Pancreas (tissue), 10 donors: ENCODE results near the gene PDCD11. TPM values are rescaled to one million over a fixed set of nuclear protein-coding genes. Genes with fewer than 3 reads are reported as not detected.
"Not testable (repeated sequence)": the region's sequence is repeated elsewhere in the genome, so short reads cannot be mapped to it uniquely, and the experiment has no call there.

ENCODE experiments used
- ATAC-seq, 4 donors: fragments of 200-7000 bp; cut with Tn5 transposase; one replicate each; pipeline versions ENCODE4 v1.8.0 to v1.9.1; 2020; ENCODE audit warnings: mild to moderate bottlenecking in 4 of 4, moderate library complexity in 4 of 4
- DNase-seq, 6 donors: peaks; one replicate each; pipeline ENCODE4 v3.0.0-alpha.2; 2020
- FAIRE-seq: peaks from 2 replicates; lab custom pipeline; 2012; peaks lifted over from hg19 to GRCh38; lab: Jason Lieb, UNC
- H3K27ac ChIP-seq, 4 donors: fragments of 200-600 bp; sonication (generic); 1 replicate in 3 of 4; 2 replicates in 1 of 4; pipeline versions ENCODE4 v1.5.0 to v1.8.0; 2020
- H3K27me3 ChIP-seq, 4 donors: fragments of 200-600 bp; one replicate each; pipeline ENCODE4 v1.8.0; 2021
- H3K36me3 ChIP-seq, 3 donors: fragments of 200-600 bp; sonication (generic) in 1 of 3; one replicate each; pipeline versions ENCODE4 v1.5.0 to v1.8.0; 2020 to 2021
- H3K4me1 ChIP-seq, 3 donors: fragments of 200-600 bp; one replicate each; pipeline ENCODE4 v1.8.0; 2021
- H3K4me3 ChIP-seq, 4 donors: fragments of 200-600 bp; sonication (generic) in 2 of 4; one replicate each; pipeline versions ENCODE4 v1.5.0 to v1.8.0; 2020 to 2021
- H3K9me3 ChIP-seq, 4 donors: fragments of 200-600 bp; one replicate each; pipeline ENCODE4 v1.8.0; 2021
- WGBS, 2 donors: extraction: QIAGEN DNeasy Blood & Tissue Kit; methylation state at CpG; one replicate each; pipeline ENCODE4 v1.1.7; 2013; 5-methylcytosine and 5-hydroxymethylcytosine counted together
- intact Hi-C, 3 donors: fragments of 100-400 bp; cut with DNase I; formaldehyde crosslinking; loops; one replicate each; pipeline versions ENCODE4 v1.11.1 to v1.14.2; 2022
- polyA plus RNA-seq, 2 donors: library from polyadenylated mRNA; stranded (reverse); fragments of 200-250 nt; gene quantifications; one replicate each; pipeline ENCODE4 v1.2.3, GENCODE V29; 2013
- total RNA-seq, 6 donors: library from RNA; stranded (reverse); fragmentation: NEBNext Ultra II Directional in 4 of 6; extraction: Animal tissue kit (Norgen Biotek cat#: 25700) in 4 of 6; gene quantifications; one replicate each; pipeline versions ENCODE4 v1.2.1 to v1.2.4, GENCODE V29; 2021 to 2023
- TF ChIP-seq, protein P1 (sequence below), 4 donors: fragments of 200-600 bp; sonication (generic) in 3 of 4; IDR thresholded peaks; one replicate each; pipeline versions ENCODE4 v1.5.0 to v1.8.0; 2021; ENCODE audit warnings: antibody characterized with exemption in 4 of 4
- donor health status: healthy with polysubstance abuse.
- donor health status: DM: no; HTN: no; CAD: no; lungs with moderate emphysema.
- donor health status: DM: no; HTN: no; CAD: no.
- donor health status: control.
- donor health status: control.
- donor health status: Bipolar disorder and iron deficiency.
- donor health status: DM: yes; HTN: yes; CAD: no.
- donor health status: DM: no; HTN: no; CAD: no.
- donor health status: DM: no; HTN: no; CAD: no.
- donor health status: DM: yes; HTN: yes; CAD: no.

Gene PDCD11
- total and polyA plus RNA-seq, 8 donors: 11.3 to 27.4 (median 16.2) TPM

DNA sequence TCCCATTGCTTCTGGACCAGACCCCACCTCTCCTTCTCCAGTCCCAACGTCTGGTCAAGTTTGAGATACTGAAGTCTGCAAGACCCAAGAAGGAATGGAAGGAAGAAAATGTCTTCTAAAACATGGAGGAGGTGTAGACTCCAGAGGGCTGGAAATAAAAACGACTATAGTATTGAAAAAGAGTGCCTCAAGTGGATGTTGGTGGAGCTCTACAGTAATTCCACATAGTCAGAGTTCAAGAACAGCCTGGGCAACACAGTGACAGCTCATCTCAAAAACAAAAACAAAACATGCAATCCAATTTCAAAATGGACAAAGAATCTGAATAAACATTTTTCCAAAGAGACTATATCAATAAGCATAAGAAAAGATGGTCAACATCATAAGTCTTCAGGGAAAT is 43.1 kb upstream of the PDCD11 start:
- 27 to 35% methylated on average over 2 of the region's 2 CpGs for WGBS, 2 donors
- FAIRE-seq: no peak
- no peaks in the 10 kb centered on the region for H3K27me3 ChIP-seq
- no peak overlapping the region for H3K4me3 ChIP-seq
- no peaks in the 10 kb centered on the region for H3K9me3 ChIP-seq
- ATAC-seq: no peak
- TF ChIP-seq, protein P1, sequence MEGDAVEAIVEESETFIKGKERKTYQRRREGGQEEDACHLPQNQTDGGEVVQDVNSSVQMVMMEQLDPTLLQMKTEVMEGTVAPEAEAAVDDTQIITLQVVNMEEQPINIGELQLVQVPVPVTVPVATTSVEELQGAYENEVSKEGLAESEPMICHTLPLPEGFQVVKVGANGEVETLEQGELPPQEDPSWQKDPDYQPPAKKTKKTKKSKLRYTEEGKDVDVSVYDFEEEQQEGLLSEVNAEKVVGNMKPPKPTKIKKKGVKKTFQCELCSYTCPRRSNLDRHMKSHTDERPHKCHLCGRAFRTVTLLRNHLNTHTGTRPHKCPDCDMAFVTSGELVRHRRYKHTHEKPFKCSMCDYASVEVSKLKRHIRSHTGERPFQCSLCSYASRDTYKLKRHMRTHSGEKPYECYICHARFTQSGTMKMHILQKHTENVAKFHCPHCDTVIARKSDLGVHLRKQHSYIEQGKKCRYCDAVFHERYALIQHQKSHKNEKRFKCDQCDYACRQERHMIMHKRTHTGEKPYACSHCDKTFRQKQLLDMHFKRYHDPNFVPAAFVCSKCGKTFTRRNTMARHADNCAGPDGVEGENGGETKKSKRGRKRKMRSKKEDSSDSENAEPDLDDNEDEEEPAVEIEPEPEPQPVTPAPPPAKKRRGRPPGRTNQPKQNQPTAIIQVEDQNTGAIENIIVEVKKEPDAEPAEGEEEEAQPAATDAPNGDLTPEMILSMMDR (IDR thresholded peaks at IDR 0.05): no peak
- intact Hi-C loops: no loop called here
- no peak overlapping the region for H3K27ac ChIP-seq
- DNase-seq: no peak
- H3K4me1 ChIP-seq: peaks cover 0 to 6% (median 0%) of the 10 kb centered on the region in 3 donors
- no peaks in the 10 kb centered on the region for H3K36me3 ChIP-seq

DNA sequence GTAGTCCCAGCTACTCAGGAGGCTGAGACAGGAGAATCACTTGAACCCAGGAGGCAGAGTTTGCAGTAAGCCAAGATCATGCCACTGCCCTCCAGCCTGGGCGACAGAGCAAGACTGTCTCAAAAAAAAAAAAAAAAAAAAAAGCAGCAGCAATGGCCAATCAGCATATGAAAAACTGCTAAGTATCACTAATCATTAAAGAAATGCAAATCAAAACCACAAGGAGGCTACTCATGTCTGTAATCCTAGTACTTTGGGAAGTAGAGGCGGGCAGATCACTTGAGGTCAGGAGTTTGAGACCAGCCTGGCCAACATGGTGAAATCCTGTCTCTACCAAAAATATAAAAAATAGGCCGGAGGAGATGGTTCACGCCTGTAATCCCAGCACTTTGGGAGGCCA is 41.9 kb upstream of the PDCD11 start:
- H3K4me3 ChIP-seq, intact Hi-C loops, DNase-seq, H3K9me3 ChIP-seq, H3K4me1 ChIP-seq, ATAC-seq, FAIRE-seq, H3K36me3 ChIP-seq, H3K27ac ChIP-seq, H3K27me3 ChIP-seq: not testable (repeated sequence)
- 87 to 93% methylated on average over 4 of the region's 4 CpGs for WGBS, 2 donors

DNA sequence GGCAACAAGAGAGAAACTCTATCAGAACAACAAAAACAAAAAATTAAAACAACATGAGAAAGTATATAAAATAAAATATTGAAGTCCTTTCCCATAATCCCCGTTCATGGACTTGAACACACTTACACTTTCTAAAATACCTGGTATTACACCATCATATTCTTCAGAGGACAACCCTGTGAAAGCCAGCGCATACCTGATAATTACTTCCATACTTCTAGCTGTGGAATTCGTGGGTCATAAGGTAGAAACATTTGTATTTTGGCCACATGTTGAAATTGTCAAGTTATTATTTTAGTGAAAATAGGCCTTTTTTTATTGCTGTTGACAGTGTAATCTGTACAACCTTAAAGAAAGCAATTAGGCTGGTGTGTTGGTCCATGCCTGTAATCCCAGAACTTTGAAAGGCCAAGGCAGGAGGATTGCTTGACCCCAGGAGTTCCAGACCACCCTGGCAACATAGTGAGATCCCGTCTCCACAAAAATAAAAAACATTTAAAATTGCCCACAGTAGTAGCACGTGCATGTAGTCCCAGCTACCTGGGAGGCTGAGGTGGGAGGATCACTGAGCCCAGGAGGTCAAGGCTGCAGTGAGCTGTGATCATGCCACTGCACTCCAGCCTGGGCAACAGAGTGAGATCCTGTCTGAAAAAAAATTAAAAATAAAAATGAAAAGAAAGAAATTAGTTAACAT is 40.4 kb upstream of the PDCD11 start:
- Histone ChIP-seq H3K4me3 (no peak overlapping the region), H3K9me3 (no peaks in the 10 kb centered on the region), H3K4me1 (no peaks in the 10 kb centered on the region), H3K27me3 (no peaks in the 10 kb centered on the region), H3K36me3 (no peaks in the 10 kb centered on the region), H3K27ac (no peak overlapping the region)
- TF ChIP-seq, protein P1 (IDR thresholded peaks at IDR 0.05): no peak
- ATAC-seq (no peak), FAIRE-seq (no peak), DNase-seq (no peak)
- intact Hi-C loops: no loop called here
- WGBS, 2 donors: 67 to 75% methylated on average over 5 of the region's 5 CpGs

DNA sequence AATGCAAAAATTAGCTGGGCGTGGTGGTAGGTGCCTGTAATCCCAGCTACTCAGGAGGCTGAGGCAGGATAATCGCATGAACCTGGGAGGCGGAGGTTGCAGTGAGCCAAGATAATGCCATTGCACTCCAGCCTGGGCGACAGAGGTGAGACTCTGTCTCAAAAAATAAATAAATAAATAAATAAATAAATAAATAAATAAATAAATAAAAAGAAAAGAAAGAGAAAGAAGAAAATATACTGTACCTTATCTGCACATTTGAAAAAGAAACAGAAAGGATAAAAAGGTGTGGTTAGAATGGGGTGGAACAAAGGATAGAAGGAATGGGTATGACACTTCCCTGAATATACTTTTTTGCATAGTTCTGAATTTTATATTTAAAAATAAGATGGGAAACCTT is 36.9 kb upstream of the PDCD11 start:
- H3K27ac ChIP-seq, H3K4me3 ChIP-seq, H3K27me3 ChIP-seq, DNase-seq, ATAC-seq, H3K36me3 ChIP-seq, FAIRE-seq, H3K4me1 ChIP-seq, intact Hi-C loops, H3K9me3 ChIP-seq: not testable (repeated sequence)
- 87 to 96% methylated on average over 4 of the region's 4 CpGs for WGBS, 2 donors

DNA sequence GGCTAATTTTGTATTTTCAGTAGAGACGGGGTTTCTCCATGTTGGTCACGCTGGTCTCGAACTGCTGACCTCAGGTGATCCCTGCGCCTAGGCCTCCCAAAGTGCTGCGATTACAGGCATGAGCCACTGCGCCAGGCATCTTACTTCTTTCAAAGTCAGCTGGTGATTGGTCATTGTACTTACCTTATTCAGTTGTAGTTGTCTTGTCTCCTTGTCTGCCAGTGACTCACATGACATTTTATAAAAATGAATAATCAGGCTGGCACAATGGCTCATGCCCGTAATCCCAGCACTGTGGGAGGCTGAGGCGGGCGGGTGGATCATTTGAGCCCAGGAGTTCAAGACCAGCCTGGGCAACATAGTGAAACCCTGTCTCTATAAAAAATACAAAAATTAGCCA is 35.6 kb upstream of the PDCD11 start:
- H3K27ac ChIP-seq, FAIRE-seq, H3K4me3 ChIP-seq, H3K36me3 ChIP-seq, intact Hi-C loops, DNase-seq, H3K9me3 ChIP-seq, ATAC-seq, H3K4me1 ChIP-seq, H3K27me3 ChIP-seq: not testable (repeated sequence)
- WGBS, 2 donors: 92 to 95% methylated on average over 9 of the region's 9 CpGs

DNA sequence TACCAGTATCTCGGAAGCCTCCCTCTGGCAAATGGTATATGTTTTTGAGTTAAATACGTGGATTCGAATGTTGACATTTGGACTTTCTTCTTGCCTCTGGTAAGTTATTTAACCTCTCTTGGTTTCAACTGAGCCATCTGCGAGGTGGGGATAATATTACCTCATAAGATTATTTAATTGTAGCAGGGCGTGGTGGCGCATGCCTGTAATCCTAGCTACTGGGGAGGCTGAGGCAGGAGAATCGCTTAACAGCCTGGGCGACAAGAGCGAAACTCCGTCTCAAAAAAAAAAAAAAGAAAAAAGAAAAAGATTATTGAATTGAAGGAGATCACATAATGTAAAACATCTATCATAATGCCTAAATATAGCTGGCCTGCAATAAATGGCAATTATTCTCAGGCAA is 29.0 kb upstream of the PDCD11 start:
- Histone ChIP-seq H3K9me3 (no peaks in the 10 kb centered on the region), H3K4me3 (peak overlapping the region; percentile 95 to 100 (median 98)), H3K27ac (peak overlapping the region; percentile 20 to 86 (median 82)), H3K27me3 (no peaks in the 10 kb centered on the region), H3K4me1 (peaks cover 2 to 9% (median 8%) of the 10 kb centered on the region in 3 donors), H3K36me3 (no peaks in the 10 kb centered on the region)
- FAIRE-seq (no peak), ATAC-seq (no peak), DNase-seq (no peak)
- intact Hi-C loops: no loop called here
- TF ChIP-seq, protein P1 (IDR thresholded peaks at IDR 0.05): no peak
- whole genome bisulfite sequencing, 2 donors: 26 to 30% methylated on average over 10 of the region's 10 CpGs
